GM12878 (cell line): ENCODE results near the gene AFTPH. TPM values are rescaled to one million over a fixed set of nuclear protein-coding genes. Genes with fewer than 3 reads are reported as not detected.

Experiments used
- ATAC-seq: fragments of 200-7000 bp; cut with Tn5 transposase; 3 replicates; pipeline ENCODE4 v1.9.1; 2020; ENCODE audit warnings: mild to moderate bottlenecking, moderate library complexity
- BruUV-seq: library from RNA; stranded (reverse); fragments of 400-500 nt; replicated peaks from 2 replicates; lab custom pipeline; 2021; lab: Mats Ljungman, UMichigan
- CTCF ChIA-PET: fragments of 300-600 bp; sonication (Branson Sonifier 250); formaldehyde crosslinking; extraction: SDS; loops from one replicate; lab custom pipeline; 2021; ENCODE audit warnings: inconsistent platforms; lab: Yijun Ruan, JAX
- POLR2A ChIA-PET: fragments of 350-600 bp; formaldehyde crosslinking; extraction: SDS; loops from one replicate; lab custom pipeline; 2021; ENCODE audit warnings: inconsistent platforms; lab: Charles Lee
- RAD21 ChIA-PET: fragments of 300-600 bp; sonication (Branson Sonifier 250); formaldehyde crosslinking; loops from one replicate; lab custom pipeline; 2023; ENCODE audit warnings: antibody characterized with exemption; ENCODE audit not compliant: unreplicated experiment; lab: Charles Lee
- SMC1A ChIA-PET: fragments of 300-600 bp; sonication (Branson Sonifier 250); formaldehyde crosslinking; loops from one replicate; lab custom pipeline; 2023; ENCODE audit not compliant: unreplicated experiment, uncharacterized antibody; lab: Charles Lee
- DNase-seq: peaks from one replicate; pipeline ENCODE4 v3.0.0-alpha.2; 2011; ENCODE audit warnings: low read depth, low spot score
- FAIRE-seq: peaks from 3 replicates; lab custom pipeline; 2011; peaks lifted over from hg19 to GRCh38; lab: Jason Lieb, UNC
- H2AFZ ChIP-seq: 2 replicates; pipeline ENCODE4 v1.6.0; 2011; ENCODE audit warnings: low read depth, low read length, control low read depth; ENCODE audit not compliant: control insufficient read depth
- H3K27ac ChIP-seq: 2 replicates; pipeline ENCODE4 v1.5.1; 2011; ENCODE audit warnings: control low read depth; ENCODE audit not compliant: control insufficient read depth, insufficient read depth
- H3K27me3 ChIP-seq, 2 experiments: replicated peaks in 1 of 2; 2 replicates each; pipeline versions ENCODE4 v1.6.0 to v1.6.1; 2011; ENCODE audit warnings: low read length in 1 of 2; ENCODE audit not compliant: control insufficient read depth in 2 of 2, insufficient read depth in 2 of 2
- H3K36me3 ChIP-seq, 2 experiments: 2 replicates each; pipeline ENCODE4 v1.5.1; 2011; ENCODE audit warnings: low read length in 1 of 2; ENCODE audit not compliant: control insufficient read depth in 2 of 2, insufficient read depth in 2 of 2
- H3K4me1 ChIP-seq: 2 replicates; pipeline ENCODE4 v1.6.1; 2011; ENCODE audit warnings: mild to moderate bottlenecking, low read length, moderate library complexity, mixed read lengths; ENCODE audit not compliant: control insufficient read depth, insufficient read depth
- H3K4me2 ChIP-seq: 2 replicates; pipeline ENCODE4 v1.6.0; 2011; ENCODE audit warnings: control low read depth; ENCODE audit not compliant: control insufficient read depth, insufficient read depth
- H3K4me3 ChIP-seq: fragments of 200-600 bp; sonication (generic); 2 replicates; pipeline ENCODE4 v1.5.1; 2016
- H3K79me2 ChIP-seq: 2 replicates; pipeline ENCODE4 v1.6.0; 2011; ENCODE audit warnings: low read length; ENCODE audit not compliant: control insufficient read depth, insufficient read depth
- H3K9ac ChIP-seq: 2 replicates; pipeline ENCODE4 v1.8.0; 2011; ENCODE audit warnings: low read length, control low read depth, mixed read lengths; ENCODE audit not compliant: control insufficient read depth, insufficient read depth
- H3K9me3 ChIP-seq: replicated peaks from 3 replicates; pipeline ENCODE4 v1.5.1; 2011; ENCODE audit warnings: mild to moderate bottlenecking, low read length; ENCODE audit not compliant: control insufficient read depth, insufficient read depth
- H4K20me1 ChIP-seq: 2 replicates; pipeline ENCODE4 v1.6.0; 2011; ENCODE audit not compliant: control insufficient read depth, insufficient read depth
- E2F8 ChIP-seq: fragments of 450-650 bp; IDR thresholded peaks from 2 replicates; pipeline ENCODE4 v1.6.1; 2018; ENCODE audit warnings: mild to moderate bottlenecking, low read depth, moderate library complexity; ENCODE audit not compliant: partially characterized antibody
- EGR1 ChIP-seq, 2 experiments: IDR thresholded peaks; 1 replicate in 1 of 2; 2 replicates in 1 of 2; pipeline ENCODE4 v1.6.1; 2011 to 2012; ENCODE audit warnings: low read depth in 2 of 2, low read length in 2 of 2, borderline replicate concordance in 1 of 2, mild to moderate bottlenecking in 1 of 2, moderate library complexity in 1 of 2
- ELK1 ChIP-seq: IDR thresholded peaks from 2 replicates; pipeline ENCODE4 v1.6.1; 2012; ENCODE audit warnings: low read depth, low read length, improper control_type of control experiment
- ETV6 ChIP-seq, 2 experiments: fragments of 450-650 bp in 1 of 2; IDR thresholded peaks in 1 of 2; conservative IDR thresholded peaks in 1 of 2; 2 replicates each; pipeline ENCODE4 v1.6.1; 2014; ENCODE audit warnings: antibody characterized with exemption in 1 of 2, borderline replicate concordance in 1 of 2, low read depth in 1 of 2, mild to moderate bottlenecking in 1 of 2, moderate library complexity in 1 of 2
- HDGF ChIP-seq: fragments of 450-650 bp; IDR thresholded peaks from 2 replicates; pipeline ENCODE4 v1.6.1; 2016; ENCODE audit warnings: antibody characterized with exemption
- IKZF2 ChIP-seq, 2 experiments: fragments of 450-650 bp; IDR thresholded peaks; 2 replicates each; pipeline ENCODE4 v1.6.1; 2017; ENCODE audit warnings: mild to moderate bottlenecking in 2 of 2, moderate library complexity in 2 of 2
- LARP7 ChIP-seq: fragments of 450-650 bp; IDR thresholded peaks from 2 replicates; pipeline ENCODE4 v1.6.1; 2017; ENCODE audit warnings: mild to moderate bottlenecking
- NKRF ChIP-seq: fragments of 450-650 bp; conservative IDR thresholded peaks from 2 replicates; pipeline ENCODE4 v1.6.1; 2017; ENCODE audit warnings: mild to moderate bottlenecking, moderate library complexity
- ZNF384 ChIP-seq: IDR thresholded peaks from 2 replicates; pipeline ENCODE4 v1.6.1; 2012; ENCODE audit warnings: low read depth, mild to moderate bottlenecking, low read length, improper control_type of control experiment, borderline replicate concordance
- WGBS: methylation state at CpG from one replicate; pipeline ENCODE4 v1.1.6; 2016; ENCODE audit warnings: low lambda C conversion rate; ENCODE audit not compliant: insufficient replicate concordance, insufficient coverage; ENCODE audit errors: missing lambda C conversion rate; 5-methylcytosine and 5-hydroxymethylcytosine counted together
- in situ Hi-C: fragments of 300-500 bp; cut with MboI; formaldehyde crosslinking; loops from 9 replicates; pipeline ENCODE4 v1.14.3; 2018; ENCODE audit warnings: mixed read lengths
- intact Hi-C: fragments of 100-400 bp; cut with micrococcal nuclease; formaldehyde crosslinking; loops from one replicate; pipeline ENCODE4 v1.14.2; 2022; ENCODE audit not compliant: unreplicated experiment
- polyA plus RNA-seq, 11 experiments: library from polyadenylated mRNA; depleted of rRNA in 4 of 11; unstranded in 6 of 11; stranded (reverse) in 5 of 11; fragments of >200 nt; fragmentation: Nextera tagmentation in 4 of 11; fragmentation: Illumina TruSeq in 1 of 11; extraction: Ambion mirVana in 4 of 11; extraction: Trizol in 1 of 11; gene quantifications; 1 replicate in 1 of 11; 2 replicates in 10 of 11; pipeline versions ENCODE4 v1.2.1 to v1.2.3, GENCODE V29; 2011 to 2016; ENCODE audit warnings: inconsistent platforms in 2 of 11, missing spikeins in 2 of 11, low read depth in 1 of 11
- total RNA-seq, 4 experiments: library from RNA; depleted of rRNA in 3 of 4; stranded (reverse); fragments of >200 nt in 3 of 4; fragmentation: Illumina TruSeq in 1 of 4; extraction: Trizol in 1 of 4; gene quantifications; 2 replicates each; pipeline versions ENCODE4 v1.2.1 to v1.2.3, GENCODE V29; 2013 to 2021
- TF ChIP-seq, protein P1 (sequence below): fragments of 450-650 bp; IDR thresholded peaks from 2 replicates; pipeline ENCODE4 v1.6.1; 2014; ENCODE audit warnings: mild to moderate bottlenecking
- TF ChIP-seq, protein P2 (sequence below): fragments of 450-650 bp; IDR thresholded peaks from 2 replicates; pipeline ENCODE4 v1.6.1; 2017; ENCODE audit warnings: mild to moderate bottlenecking, low read depth, inconsistent platforms; ENCODE audit not compliant: poor library complexity, severe bottlenecking

The AFTPH gene
- total and polyA plus RNA-seq, 10 of the 15 experiments (the other 5 are each of a cell fraction or from before 2014, with no cell fraction given), result 25.6 to 77.3 (median 39.5) TPM

DNA sequence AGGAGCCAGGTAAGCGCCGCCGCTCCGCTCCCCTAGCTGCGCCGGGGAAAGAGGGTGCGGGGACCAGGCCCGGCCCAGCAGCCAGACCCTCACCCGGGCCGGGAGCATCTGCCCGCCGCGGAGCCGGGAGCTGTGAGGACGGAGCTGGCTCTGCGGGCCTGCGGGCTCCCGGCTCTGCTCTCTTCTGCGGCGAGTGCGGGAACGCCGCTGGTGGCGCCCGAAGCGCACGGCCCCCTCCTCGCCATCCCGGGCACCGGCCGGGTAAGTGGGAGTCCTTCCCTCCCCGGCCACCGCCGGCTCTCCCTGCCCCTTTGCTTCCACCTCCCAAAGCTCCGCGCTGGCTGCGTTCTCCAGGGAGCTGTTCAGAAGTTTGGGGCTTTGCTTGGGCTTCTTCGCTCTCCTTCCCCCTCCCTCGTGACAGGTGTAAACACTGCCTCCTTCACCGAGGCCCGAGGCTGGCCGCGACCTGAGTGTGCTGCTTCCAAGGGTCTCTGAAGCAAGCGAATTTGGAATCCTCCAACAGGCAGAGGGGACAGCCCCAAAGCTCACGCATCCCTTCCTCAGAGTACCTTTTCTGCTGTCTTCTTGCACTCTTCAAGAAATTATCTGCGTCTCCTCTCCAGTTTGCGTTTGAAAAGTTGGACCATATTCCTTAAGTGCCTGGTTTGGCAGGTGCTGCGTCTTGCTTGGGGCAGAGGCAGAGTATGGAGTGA, 632 bp downstream of the AFTPH start:
- H3K4me3 ChIP-seq, result peak overlapping the region; percentile 95
- TF ChIP-seq E2F8 (no peak), IKZF2 (IDR thresholded peaks at IDR 0.05) (0 out of 4 replicates have a peak, but pooled peaks of 1 of the 2 experiments have one; percentile 16), EGR1 (IDR thresholded peaks at IDR 0.05; ENCODE audit: borderline replicate concordance in 1 of 2, low read depth in 2 of 2, low read length in 2 of 2) (no peak), NKRF (peak; percentile 88), HDGF (peak; percentile 50), ELK1 (no peak; the same call in 1 of the 2 replicates), ETV6 (conservative IDR thresholded peaks at IDR 0.05 in 1 of 2, IDR thresholded peaks at IDR 0.05 in 1 of 2; ENCODE audit: borderline replicate concordance in 1 of 2, low read depth in 1 of 2) (no peak), LARP7 (peak; percentile 80; the same call in 1 of the 2 replicates), ZNF384 (no peak)
- TF ChIP-seq, protein P1, sequence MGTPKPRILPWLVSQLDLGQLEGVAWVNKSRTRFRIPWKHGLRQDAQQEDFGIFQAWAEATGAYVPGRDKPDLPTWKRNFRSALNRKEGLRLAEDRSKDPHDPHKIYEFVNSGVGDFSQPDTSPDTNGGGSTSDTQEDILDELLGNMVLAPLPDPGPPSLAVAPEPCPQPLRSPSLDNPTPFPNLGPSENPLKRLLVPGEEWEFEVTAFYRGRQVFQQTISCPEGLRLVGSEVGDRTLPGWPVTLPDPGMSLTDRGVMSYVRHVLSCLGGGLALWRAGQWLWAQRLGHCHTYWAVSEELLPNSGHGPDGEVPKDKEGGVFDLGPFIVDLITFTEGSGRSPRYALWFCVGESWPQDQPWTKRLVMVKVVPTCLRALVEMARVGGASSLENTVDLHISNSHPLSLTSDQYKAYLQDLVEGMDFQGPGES, result no peak
- TF ChIP-seq, protein P2, sequence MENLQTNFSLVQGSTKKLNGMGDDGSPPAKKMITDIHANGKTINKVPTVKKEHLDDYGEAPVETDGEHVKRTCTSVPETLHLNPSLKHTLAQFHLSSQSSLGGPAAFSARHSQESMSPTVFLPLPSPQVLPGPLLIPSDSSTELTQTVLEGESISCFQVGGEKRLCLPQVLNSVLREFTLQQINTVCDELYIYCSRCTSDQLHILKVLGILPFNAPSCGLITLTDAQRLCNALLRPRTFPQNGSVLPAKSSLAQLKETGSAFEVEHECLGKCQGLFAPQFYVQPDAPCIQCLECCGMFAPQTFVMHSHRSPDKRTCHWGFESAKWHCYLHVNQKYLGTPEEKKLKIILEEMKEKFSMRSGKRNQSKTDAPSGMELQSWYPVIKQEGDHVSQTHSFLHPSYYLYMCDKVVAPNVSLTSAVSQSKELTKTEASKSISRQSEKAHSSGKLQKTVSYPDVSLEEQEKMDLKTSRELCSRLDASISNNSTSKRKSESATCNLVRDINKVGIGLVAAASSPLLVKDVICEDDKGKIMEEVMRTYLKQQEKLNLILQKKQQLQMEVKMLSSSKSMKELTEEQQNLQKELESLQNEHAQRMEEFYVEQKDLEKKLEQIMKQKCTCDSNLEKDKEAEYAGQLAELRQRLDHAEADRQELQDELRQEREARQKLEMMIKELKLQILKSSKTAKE, result no peak

More for the DNA sequence above, 632 bp downstream of the AFTPH start:
- Histone ChIP-seq H3K36me3 (no peaks in the 10 kb centered on the region; a peak in 1 of 4 replicates), H3K9ac (peak overlapping the region; percentile 83), H3K9me3 (no peaks in the 10 kb centered on the region), H4K20me1 (no peaks in the 10 kb centered on the region), H3K79me2 (peaks cover 66% of the 10 kb centered on the region), H2AFZ (peak overlapping the region; percentile 54), H3K27ac (peak overlapping the region; percentile 94), H3K4me1 (peaks cover 11% of the 10 kb centered on the region), H3K4me2 (peak overlapping the region; percentile 36), H3K27me3 (no peaks in the 10 kb centered on the region)
- FAIRE-seq (no peak), ATAC-seq (peak; percentile 41), DNase-seq (no peak)
- ChIA-PET CTCF (interaction anchor here (0.8 to 6.8 kb wide), 25 partner anchors 9 to 509 kb away, joined by 3 to 145 read pairs (median 13); no protein-coding TSS in a partner anchor), RAD21 (interaction anchor here (0.6 to 7.6 kb wide), 34 partner anchors 8 to 531 kb away, joined by 3 to 93 read pairs (median 8); partner anchors contain the start of genes CEP68 and SERTAD2), POLR2A (interaction anchor here (0.6 to 3.8 kb wide), 25 partner anchors 8 to 900 kb away, joined by 3 to 20 read pairs (median 4); partner anchors contain the start of genes ACTR2 and SERTAD2), SMC1A (interaction anchor here (0.8 to 7.8 kb wide), 23 partner anchors 9 to 393 kb away, joined by 3 to 106 read pairs (median 13); no protein-coding TSS in a partner anchor)
- in situ Hi-C loops (loop anchor here (5.0 kb wide), 1 partner anchor 338 kb away; no protein-coding TSS in a partner anchor), intact Hi-C loops (loop anchor here (1.0 to 5.0 kb wide), 6 partner anchors 59 to 508 kb away; no protein-coding TSS in a partner anchor)
- WGBS, result under 1% methylated on average over 46 of the region's 48 CpGs
- TSS peak; percentile 74 for BruUV-seq
